ENCODE measurements around the gene WDR27. TPM values are rescaled to one million over a fixed set of nuclear protein-coding genes. Genes with fewer than 3 reads are reported as not detected.

WDR27 gene
- polyA plus RNA-seq, 1 experiment, result 28.7 TPM

DNA sequence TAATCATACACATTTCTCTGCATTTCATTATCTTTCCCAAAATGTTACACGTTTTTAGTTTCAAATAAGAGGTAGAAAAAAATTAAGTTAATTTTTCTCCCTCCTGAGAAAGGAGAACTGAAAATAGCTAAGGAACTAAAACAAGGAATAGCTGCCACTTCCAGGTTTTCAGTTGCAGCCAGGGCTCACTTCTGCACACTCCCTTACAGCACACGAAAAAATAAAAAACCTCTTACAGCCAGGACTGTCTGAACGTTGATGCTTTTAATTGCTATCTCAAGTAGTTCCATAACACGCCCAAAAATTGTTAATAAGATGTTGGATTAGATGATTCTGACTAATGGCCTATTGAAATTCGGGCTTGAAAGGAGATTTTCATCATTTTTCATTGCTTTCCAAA lies 294.5 kb downstream of the WDR27 start:
- ChIA-PET POLR2A (no interaction called here), CTCF (interaction anchor here (0.6 kb wide), 1 partner anchor 11 kb away, joined by 3 read pairs; no protein-coding TSS in a partner anchor)
- H3K27me3 ChIP-seq (ENCODE audit: control insufficient read depth, insufficient read depth, low read length), result no peaks in the 10 kb centered on the region
- no peak for DNase-seq (ENCODE audit: low read depth)
- no peak overlapping the region for H3K4me3 ChIP-seq (ENCODE audit: low read depth, low read length)
- no peak for TF ChIP-seq CTCF (IDR thresholded peaks at IDR 0.05; ENCODE audit: insufficient read depth, low read depth, low read length)
- H3K36me3 ChIP-seq (ENCODE audit: control insufficient read depth, insufficient read depth, low read length), result no peaks in the 10 kb centered on the region

Other genes with a start within 250 kb of the WDR27 start
- gene C6orf120, start 97 bp upstream of the WDR27 start, polyA plus RNA-seq (2011; rRNA removed), result 13.2 and 21.4 TPM in 2 replicates
- 9.8 and 20.4 TPM in 2 replicates for gene PHF10, start 22.5 kb upstream of the WDR27 start, polyA plus RNA-seq (2011; rRNA removed)
- gene DYNLT2, start 49.5 kb upstream of the WDR27 start, polyA plus RNA-seq (2011; rRNA removed), result 0.31 and 0.32 TPM in 2 replicates
- gene ERMARD, start 49.6 kb upstream of the WDR27 start, polyA plus RNA-seq (2011; rRNA removed), result 21.5 and 31.8 TPM in 2 replicates